K562 (cell line): ENCODE measurements around the gene LIN9. TPM values are rescaled to one million over a fixed set of nuclear protein-coding genes. Genes with fewer than 3 reads are reported as not detected.

Experiments
- ATAC-seq: fragments of 200-7000 bp; cut with Tn5 transposase; 3 replicates; pipeline ENCODE4 v1.9.1; 2020; ENCODE audit warnings: moderate library complexity
- BruUV-seq: library from RNA; stranded (reverse); fragments of 400-500 nt; replicated peaks from 2 replicates; lab custom pipeline; 2021; lab: Mats Ljungman, UMichigan
- CTCF ChIA-PET: fragments of 300-600 bp; formaldehyde crosslinking; extraction: SDS; loops from one replicate; lab custom pipeline; 2021; ENCODE audit warnings: low intra/inter-chr PET ratio; lab: Yijun Ruan, JAX
- POLR2A ChIA-PET: fragments of 300-600, 350-650 bp; sonication (Branson Sonifier 250); formaldehyde crosslinking; extraction: SDS; loops from one replicate; lab custom pipeline; 2021; ENCODE audit warnings: antibody characterized with exemption, inconsistent platforms; lab: Yijun Ruan, JAX
- DNase-seq, 4 experiments: peaks; one replicate each; pipeline versions ENCODE4 v3.0.0 to v3.0.0-alpha.2; 2011 to 2018; ENCODE audit warnings: low spot score in 3 of 4, mixed read lengths in 3 of 4; ENCODE audit errors: extremely low read depth in 1 of 4
- FAIRE-seq: peaks from 2 replicates; lab custom pipeline; 2011; peaks lifted over from hg19 to GRCh38; lab: Jason Lieb, UNC
- H2AFZ ChIP-seq: 2 replicates; pipeline ENCODE4 v1.6.0; 2011; ENCODE audit warnings: low read depth, low read length, control low read depth, inconsistent platforms
- H3K27ac ChIP-seq: fragments of 200-600 bp; 3 replicates; pipeline ENCODE4 v1.8.0; 2011; ENCODE audit warnings: low read depth, mild to moderate bottlenecking, control low read depth, inconsistent platforms, low read length, moderate library complexity, mixed read lengths; ENCODE audit errors: extremely low read depth
- H3K27me3 ChIP-seq, 2 experiments: fragments of 300-600 bp in 1 of 2; 2 replicates in 1 of 2; 3 replicates in 1 of 2; pipeline versions ENCODE4 v1.6.0 to v1.8.0; 2011; ENCODE audit warnings: inconsistent platforms in 2 of 2, low read length in 2 of 2, mild to moderate bottlenecking in 1 of 2, mixed read lengths in 1 of 2, moderate library complexity in 1 of 2; ENCODE audit not compliant: control insufficient read depth in 2 of 2, insufficient read depth in 2 of 2
- H3K36me3 ChIP-seq: fragments of 300-600 bp; 3 replicates; pipeline ENCODE4 v1.8.0; 2011; ENCODE audit warnings: mild to moderate bottlenecking, low read length, inconsistent platforms; ENCODE audit not compliant: control insufficient read depth, insufficient read depth
- H3K4me1 ChIP-seq, 2 experiments: fragments of 200-600 bp in 1 of 2; replicated peaks in 1 of 2; 2 replicates in 1 of 2; 3 replicates in 1 of 2; pipeline versions ENCODE4 v1.5.1 to v1.8.0; 2011; ENCODE audit warnings: inconsistent platforms in 2 of 2, low read length in 2 of 2, mild to moderate bottlenecking in 1 of 2, mixed read lengths in 1 of 2, moderate library complexity in 1 of 2; ENCODE audit not compliant: control insufficient read depth in 2 of 2, insufficient read depth in 2 of 2
- H3K4me2 ChIP-seq: 2 replicates; pipeline ENCODE4 v1.6.1; 2011; ENCODE audit warnings: low read length, control low read depth, inconsistent platforms, mixed read lengths; ENCODE audit not compliant: insufficient read depth
- H3K4me3 ChIP-seq: fragments of 200-600 bp; sonication (generic), shearing (Covaris generic); 2 replicates; pipeline ENCODE4 v1.5.1; 2016; ENCODE audit warnings: control low read depth, inconsistent platforms
- H3K79me2 ChIP-seq: fragments of 200-600 bp; 3 replicates; pipeline ENCODE4 v1.8.0; 2011; ENCODE audit warnings: low read length, inconsistent platforms; ENCODE audit not compliant: control insufficient read depth, insufficient read depth
- H3K9ac ChIP-seq, 2 experiments: 2 replicates each; pipeline versions ENCODE4 v1.6.0 to v1.6.1; 2011; ENCODE audit warnings: low read depth in 2 of 2, low read length in 2 of 2, control low read depth in 1 of 2, inconsistent platforms in 1 of 2, mild to moderate bottlenecking in 1 of 2, mixed read lengths in 1 of 2; ENCODE audit not compliant: insufficient read depth in 1 of 2
- H3K9me1 ChIP-seq: one replicate; pipeline ENCODE4 v1.6.0; 2011; ENCODE audit warnings: inconsistent platforms, mild to moderate bottlenecking, low read length, moderate library complexity; ENCODE audit not compliant: control insufficient read depth, insufficient read depth
- H3K9me3 ChIP-seq: replicated peaks from 2 replicates; pipeline ENCODE4 v1.5.1; 2011; ENCODE audit warnings: low read depth, low read length, inconsistent platforms; ENCODE audit not compliant: control insufficient read depth, insufficient read depth
- H4K20me1 ChIP-seq: replicated peaks from 2 replicates; pipeline ENCODE4 v1.6.1; 2011; ENCODE audit warnings: low read length, inconsistent platforms, mixed read lengths; ENCODE audit not compliant: control insufficient read depth, insufficient read depth
- CEBPB ChIP-seq: fragments of 450-650 bp; IDR thresholded peaks from 2 replicates; pipeline ENCODE4 v1.6.1; 2016; ENCODE audit warnings: missing genetic modification characterization, missing compliant biosample characterization
- E4F1 ChIP-seq: fragments of 250-450 bp; sonication (Bioruptor Pico); IDR thresholded peaks from 2 replicates; pipeline ENCODE4 v1.5.0; 2021; ENCODE audit warnings: mild to moderate bottlenecking, borderline replicate concordance
- ETV6 ChIP-seq, 3 experiments: fragments of 150-350 bp in 1 of 3; sonication (generic) in 1 of 3; formaldehyde crosslinking in 1 of 3; IDR thresholded peaks; 2 replicates each; pipeline versions ENCODE4 v1.6.1 to v1.8.0; 2014 to 2022; ENCODE audit warnings: borderline replicate concordance in 2 of 3, low read depth in 2 of 3, antibody characterized with exemption in 1 of 3, low read length in 1 of 3, mild to moderate bottlenecking in 1 of 3, missing genetic modification reagents in 1 of 3
- HDAC1 ChIP-seq, 2 experiments: fragments of 450-650 bp; IDR thresholded peaks; 2 replicates each; pipeline ENCODE4 v1.6.1; 2016 to 2017; ENCODE audit warnings: inconsistent platforms in 1 of 2, mild to moderate bottlenecking in 1 of 2, moderate library complexity in 1 of 2
- HLTF ChIP-seq: fragments of 450-650 bp; IDR thresholded peaks from 2 replicates; pipeline ENCODE4 v1.6.1; 2016
- MBD2 ChIP-seq: sonication (generic); IDR thresholded peaks from 2 replicates; pipeline ENCODE4 v1.6.1; 2016; ENCODE audit warnings: low read depth, borderline replicate concordance
- MCM7 ChIP-seq, 2 experiments: fragments of 450-650 bp; IDR thresholded peaks; 2 replicates each; pipeline ENCODE4 v1.6.1; 2016 to 2018
- MTA1 ChIP-seq: fragments of 450-650 bp; IDR thresholded peaks from 2 replicates; pipeline ENCODE4 v1.6.1; 2017; ENCODE audit warnings: borderline replicate concordance
- NBN ChIP-seq: fragments of 450-650 bp; IDR thresholded peaks from 2 replicates; pipeline ENCODE4 v1.6.1; 2016; ENCODE audit warnings: low read depth, mild to moderate bottlenecking
- NR1H2 ChIP-seq: sonication (generic); formaldehyde crosslinking; IDR thresholded peaks from 2 replicates; pipeline ENCODE4 v1.4.0; 2020; ENCODE audit warnings: mild to moderate bottlenecking, missing genetic modification reagents
- PHB2 ChIP-seq: fragments of 450-650 bp; IDR thresholded peaks from 2 replicates; pipeline ENCODE4 v1.6.1; 2017; ENCODE audit warnings: low read depth
- SMARCE1 ChIP-seq: fragments of 450-650 bp; IDR thresholded peaks from 2 replicates; pipeline ENCODE4 v1.7.1; 2016; ENCODE audit warnings: mild to moderate bottlenecking
- ZBTB2 ChIP-seq: fragments of 450-650 bp; IDR thresholded peaks from 2 replicates; pipeline ENCODE4 v1.6.1; 2016; ENCODE audit warnings: antibody characterized with exemption
- ZKSCAN1 ChIP-seq: fragments of 150-350 bp; IDR thresholded peaks from 2 replicates; pipeline ENCODE4 v1.6.1; 2016; ENCODE audit warnings: low read depth, low read length
- ZNF512 ChIP-seq: IDR thresholded peaks from 2 replicates; pipeline ENCODE4 v1.6.1; 2016; ENCODE audit warnings: missing genetic modification characterization, missing compliant biosample characterization
- ZNF655 ChIP-seq: fragments of 250-450 bp; sonication (Bioruptor Pico); IDR thresholded peaks from 2 replicates; pipeline ENCODE4 v1.5.0; 2021
- WGBS: fragments of 100-300 bp; shearing (Covaris generic); methylation state at CpG from one replicate; pipeline ENCODE4 v1.1.6; 2016; ENCODE audit warnings: low coverage, mixed read lengths; ENCODE audit not compliant: insufficient coverage; ENCODE audit errors: missing lambda C conversion rate; 5-methylcytosine and 5-hydroxymethylcytosine counted together
- in situ Hi-C: fragments of 300-500 bp; cut with MboI; formaldehyde crosslinking; loops from 4 replicates; pipeline ENCODE4 v1.15.0; 2018; ENCODE audit warnings: inconsistent platforms, mixed read lengths
- intact Hi-C: fragments of 100-400 bp; cut with micrococcal nuclease; formaldehyde crosslinking; loops from 2 replicates; pipeline ENCODE4 v1.14.2; 2022
- polyA plus RNA-seq, 8 experiments: library from polyadenylated mRNA; depleted of rRNA in 4 of 8; stranded (reverse) in 5 of 8; unstranded in 3 of 8; fragments of >200 nt; fragmentation: Nextera tagmentation in 2 of 8; fragmentation: Illumina TruSeq in 1 of 8; extraction: Ambion mirVana in 2 of 8; extraction: Trizol in 1 of 8; gene quantifications; 2 replicates each; pipeline versions ENCODE4 v1.2.1 to v1.2.3, GENCODE V29; 2011 to 2014; ENCODE audit warnings: inconsistent platforms in 1 of 8, missing spikeins in 1 of 8
- total RNA-seq, 7 experiments: library from RNA; depleted of rRNA in 6 of 7; stranded (reverse); fragments of >200 nt in 6 of 7; fragmentation: Illumina TruSeq in 2 of 7; extraction: Trizol in 2 of 7; gene quantifications; 2 replicates each; pipeline versions ENCODE4 v1.2.1 to v1.2.3, GENCODE V29; 2011 to 2021; ENCODE audit warnings: low replicate concordance in 1 of 7

The LIN9 gene
- total and polyA plus RNA-seq, 9 of the 15 experiments (the other 6 are each of a cell fraction or from before 2014, with no cell fraction given): 18.8 to 33.0 (median 25.5) TPM

- intact Hi-C loops: loop anchor here (5.0 kb wide), 3 partner anchors 138 to 223 kb away; partner anchors contain the start of genes H3-3A and PARP1
- Histone ChIP-seq H3K27me3 (no peaks in the 10 kb centered on the region; a peak in 1 of 5 replicates), H3K4me2 (no peak overlapping the region), H3K36me3 (no peaks in the 10 kb centered on the region), H3K79me2 (no peaks in the 10 kb centered on the region), H3K27ac (no peak overlapping the region), H3K9me3 (no peaks in the 10 kb centered on the region), H2AFZ (no peak overlapping the region), H3K9me1 (no peaks in the 10 kb centered on the region), H3K4me3 (no peak overlapping the region), H3K4me1 (peaks cover 0 to 6% of the 10 kb centered on the region in 2 experiments; a peak in 1 of 5 replicates), H4K20me1 (no peaks in the 10 kb centered on the region; the same call in 1 of the 2 replicates), H3K9ac (no peak overlapping the region)
- FAIRE-seq: no peak
- BruUV-seq: no TSS peak
- in situ Hi-C loops: loop anchor here (10.0 kb wide), 1 partner anchor 725 kb away; no protein-coding TSS in a partner anchor
- no peak for ATAC-seq
- no peak for DNase-seq
- WGBS: 7% methylated on average over 2 of the region's 2 CpGs
- ChIA-PET CTCF (interaction anchor here (1.0 kb wide), 1 partner anchor 74 kb away, joined by 3 read pairs; no protein-coding TSS in a partner anchor), POLR2A (no interaction called here)
- TF ChIP-seq ZNF655 (no peak), HDAC1 (IDR thresholded peaks at IDR 0.05) (peak in 1 of 2 experiments; percentile 43; a peak in 1 of 4 replicates), HLTF (0 out of 2 replicates have a peak, but pooled peaks have one; percentile 50), MBD2 (no peak), ZBTB2 (0 out of 2 replicates have a peak, but pooled peaks have one; percentile 27), SMARCE1 (0 out of 2 replicates have a peak, but pooled peaks have one; percentile 29), MCM7 (IDR thresholded peaks at IDR 0.05) (peak in 1 of 2 experiments; percentile 67; a peak in 1 of 4 replicates), NBN (0 out of 2 replicates have a peak, but pooled peaks have one; percentile 20), E4F1 (no peak), MTA1 (peak; percentile 56; the same call in 1 of the 2 replicates), CEBPB (tag) (no peak), ZNF512 (tag) (peak; percentile 98), ZKSCAN1 (no peak), ETV6 (IDR thresholded peaks at IDR 0.05; ENCODE audit: borderline replicate concordance in 1 of 2, low read depth in 2 of 2, low read length in 1 of 2) (0 out of 4 replicates have a peak, but pooled peaks of 1 of the 2 experiments have one; percentile 1), ETV6 (CRISPR knock-in tag; IDR thresholded peaks at IDR 0.05; ENCODE audit: borderline replicate concordance) (no peak), NR1H2 (no peak), PHB2 (0 out of 2 replicates have a peak, but pooled peaks have one; percentile 27)
Observed at GRCh38 chr1:226199971-226200370, 109.0 kb downstream of the LIN9 start.
